ENCODE measurements around the gene HECTD4. TPM values are rescaled to one million over a fixed set of nuclear protein-coding genes. Genes with fewer than 3 reads are reported as not detected.

The HECTD4 gene
- total and polyA plus RNA-seq, 2 donors (not counting 1 experiment from before 2014, with no cell fraction given), result 46.4 to 92.2 TPM

DNA sequence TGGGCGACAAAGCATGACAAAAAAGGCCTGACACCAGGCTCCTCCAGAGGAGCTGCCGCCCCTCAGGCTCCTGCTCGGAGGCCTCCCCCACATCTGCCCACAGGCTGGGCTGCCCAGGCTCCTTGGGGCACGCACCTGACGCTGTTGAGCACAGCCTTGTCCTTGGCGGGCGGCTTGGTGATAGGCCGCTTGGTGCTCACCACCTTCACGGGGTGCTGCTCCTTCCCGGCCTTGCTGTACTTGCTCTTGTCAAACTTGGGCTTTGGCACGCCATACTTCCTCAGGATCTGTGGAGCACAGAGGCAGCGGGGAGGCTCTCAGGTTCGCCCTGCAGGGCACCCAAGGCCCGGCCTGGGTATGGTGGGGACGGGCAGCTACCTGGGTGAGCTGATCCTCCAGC is 203.4 kb downstream of the HECTD4 start:
- WGBS (ENCODE audit: insufficient coverage), result over 99% methylated on average over 15 of the region's 15 CpGs
- no peaks in the 10 kb centered on the region for H3K79me2 ChIP-seq (ENCODE audit: control insufficient read depth, insufficient read depth, low read length)
- Mint-ChIP-seq H3K9me3 (ENCODE audit: insufficient read depth) (no peaks in the 10 kb centered on the region), H3K4me1 (no peaks in the 10 kb centered on the region), H3K27me3 (no peaks in the 10 kb centered on the region), H3K27ac (no peak overlapping the region), H3K4me3 (no peak overlapping the region)
- CTCF ChIA-PET, result interaction anchor here (0.5 kb wide), 1 partner anchor 199 kb away, joined by 3 read pairs; no protein-coding TSS in a partner anchor
- no peak overlapping the region for H3K4me2 ChIP-seq (replicated peaks; ENCODE audit: low read depth, low read length, poor library complexity, severe bottlenecking)
- no peaks in the 10 kb centered on the region for H3K9me3 ChIP-seq (ENCODE audit: control extremely low read depth in 1 of 3, control insufficient read depth in 2 of 3, insufficient read depth in 1 of 3, low read length in 2 of 3)
- no peak for DNase-seq
- H4K20me1 ChIP-seq (ENCODE audit: control insufficient read depth, insufficient read depth, low read length, poor library complexity, severe bottlenecking), result no peaks in the 10 kb centered on the region
- no peak overlapping the region for H2AFZ ChIP-seq (ENCODE audit: insufficient read depth, low read depth, low read length, poor library complexity, severe bottlenecking)
- H3K27ac ChIP-seq (ENCODE audit: low read length in 2 of 2), result no peak overlapping the region
- no peaks in the 10 kb centered on the region for H3K4me1 ChIP-seq (ENCODE audit: control insufficient read depth in 2 of 2, insufficient read depth in 2 of 2, low read length in 2 of 2)
- peaks cover 19 to 72% of the 10 kb centered on the region in 2 experiments for H3K36me3 ChIP-seq (replicated peaks in 1 of 2; ENCODE audit: control extremely low read depth in 1 of 2, control insufficient read depth in 1 of 2, extremely low read depth in 1 of 2, insufficient read depth in 2 of 2, low read length in 1 of 2)
- POLR2A ChIA-PET, result no interaction called here
- H3K9ac ChIP-seq (ENCODE audit: low read length), result no peak overlapping the region
- intact Hi-C loops (cut with micrococcal nuclease), result no loop called here
- no peak overlapping the region for H3K4me3 ChIP-seq (ENCODE audit: control extremely low read depth in 1 of 5, extremely low read depth in 1 of 5, insufficient read depth in 1 of 5, low read depth in 2 of 5, low read length in 4 of 5)
- ATAC-seq (ENCODE audit: low read depth), result no peak
- TF ChIP-seq, protein P1, sequence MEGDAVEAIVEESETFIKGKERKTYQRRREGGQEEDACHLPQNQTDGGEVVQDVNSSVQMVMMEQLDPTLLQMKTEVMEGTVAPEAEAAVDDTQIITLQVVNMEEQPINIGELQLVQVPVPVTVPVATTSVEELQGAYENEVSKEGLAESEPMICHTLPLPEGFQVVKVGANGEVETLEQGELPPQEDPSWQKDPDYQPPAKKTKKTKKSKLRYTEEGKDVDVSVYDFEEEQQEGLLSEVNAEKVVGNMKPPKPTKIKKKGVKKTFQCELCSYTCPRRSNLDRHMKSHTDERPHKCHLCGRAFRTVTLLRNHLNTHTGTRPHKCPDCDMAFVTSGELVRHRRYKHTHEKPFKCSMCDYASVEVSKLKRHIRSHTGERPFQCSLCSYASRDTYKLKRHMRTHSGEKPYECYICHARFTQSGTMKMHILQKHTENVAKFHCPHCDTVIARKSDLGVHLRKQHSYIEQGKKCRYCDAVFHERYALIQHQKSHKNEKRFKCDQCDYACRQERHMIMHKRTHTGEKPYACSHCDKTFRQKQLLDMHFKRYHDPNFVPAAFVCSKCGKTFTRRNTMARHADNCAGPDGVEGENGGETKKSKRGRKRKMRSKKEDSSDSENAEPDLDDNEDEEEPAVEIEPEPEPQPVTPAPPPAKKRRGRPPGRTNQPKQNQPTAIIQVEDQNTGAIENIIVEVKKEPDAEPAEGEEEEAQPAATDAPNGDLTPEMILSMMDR (IDR thresholded peaks at IDR 0.05), result no peak
- TF ChIP-seq EZH2 (IDR thresholded peaks at IDR 0.05; ENCODE audit: borderline replicate concordance, insufficient read depth, low read depth, low read length, poor library complexity, severe bottlenecking), result no peak
- H3K27me3 ChIP-seq (replicated peaks in 1 of 4; ENCODE audit: control extremely low read depth in 1 of 4, control insufficient read depth in 3 of 4, insufficient read depth in 4 of 4, low read length in 3 of 4), result no peaks in the 10 kb centered on the region

DNA sequence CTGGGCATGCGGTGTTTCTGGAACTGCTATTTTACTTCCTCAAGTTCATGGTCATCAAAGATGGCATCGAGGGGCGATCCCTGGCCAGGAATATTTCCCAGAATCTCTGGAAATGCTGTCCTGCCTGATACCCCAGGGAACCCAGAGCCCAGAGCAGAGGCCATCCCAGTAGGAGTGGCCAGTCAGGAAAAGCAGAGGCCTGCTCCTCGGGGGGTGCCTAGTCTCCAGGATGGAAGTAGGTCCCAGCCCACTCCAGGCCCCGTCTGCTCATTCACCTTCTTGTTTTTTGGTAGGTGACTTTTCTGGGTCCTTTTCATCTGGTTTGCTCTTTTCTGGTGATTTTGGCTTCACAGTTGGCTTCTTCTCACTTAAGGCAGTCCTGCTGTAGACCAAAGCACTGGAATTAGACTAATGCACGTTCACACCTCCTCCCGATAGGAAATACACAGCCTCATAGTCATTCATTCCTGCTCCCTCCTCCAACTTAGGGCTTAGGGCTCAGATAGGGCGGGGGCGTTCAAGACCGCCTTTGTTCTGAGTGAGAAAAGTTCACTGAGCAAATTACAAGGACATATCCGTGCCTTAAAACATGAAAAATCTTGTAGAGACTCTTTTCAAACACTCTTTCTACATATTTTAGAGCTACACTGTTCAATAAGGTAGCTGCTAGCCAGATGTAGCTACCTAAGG is 205.8 kb downstream of the HECTD4 start:
- Mint-ChIP-seq H3K4me3 (no peak overlapping the region), H3K9me3 (ENCODE audit: insufficient read depth) (no peaks in the 10 kb centered on the region), H3K27me3 (no peaks in the 10 kb centered on the region), H3K27ac (no peak overlapping the region), H3K4me1 (no peaks in the 10 kb centered on the region)
- Histone ChIP-seq H4K20me1 (ENCODE audit: control insufficient read depth, insufficient read depth, low read length, poor library complexity, severe bottlenecking) (no peaks in the 10 kb centered on the region), H3K27me3 (replicated peaks in 1 of 4; ENCODE audit: control extremely low read depth in 1 of 4, control insufficient read depth in 3 of 4, insufficient read depth in 4 of 4, low read length in 3 of 4) (no peaks in the 10 kb centered on the region), H3K79me2 (ENCODE audit: control insufficient read depth, insufficient read depth, low read length) (no peaks in the 10 kb centered on the region), H3K36me3 (replicated peaks in 1 of 2; ENCODE audit: control extremely low read depth in 1 of 2, control insufficient read depth in 1 of 2, extremely low read depth in 1 of 2, insufficient read depth in 2 of 2, low read length in 1 of 2) (peaks cover 22 to 70% of the 10 kb centered on the region in 2 experiments), H3K4me2 (replicated peaks; ENCODE audit: low read depth, low read length, poor library complexity, severe bottlenecking) (no peak overlapping the region), H2AFZ (ENCODE audit: insufficient read depth, low read depth, low read length, poor library complexity, severe bottlenecking) (no peak overlapping the region), H3K4me3 (ENCODE audit: control extremely low read depth in 1 of 5, extremely low read depth in 1 of 5, insufficient read depth in 1 of 5, low read depth in 2 of 5, low read length in 4 of 5) (no peak overlapping the region), H3K9ac (ENCODE audit: low read length) (no peak overlapping the region), H3K9me3 (ENCODE audit: control extremely low read depth in 1 of 3, control insufficient read depth in 2 of 3, insufficient read depth in 1 of 3, low read length in 2 of 3) (no peaks in the 10 kb centered on the region), H3K4me1 (ENCODE audit: control insufficient read depth in 2 of 2, insufficient read depth in 2 of 2, low read length in 2 of 2) (no peaks in the 10 kb centered on the region), H3K27ac (ENCODE audit: low read length in 2 of 2) (no peak overlapping the region)
- DNase-seq (no peak), ATAC-seq (ENCODE audit: low read depth) (no peak)
- TF ChIP-seq, protein P1 (IDR thresholded peaks at IDR 0.05), result no peak
- no peak for TF ChIP-seq EZH2 (IDR thresholded peaks at IDR 0.05; ENCODE audit: borderline replicate concordance, insufficient read depth, low read depth, low read length, poor library complexity, severe bottlenecking)
- intact Hi-C loops (cut with micrococcal nuclease), result no loop called here
- ChIA-PET POLR2A (no interaction called here), CTCF (interaction anchor here (0.7 kb wide), 1 partner anchor 505 kb away, joined by 3 read pairs; no protein-coding TSS in a partner anchor)
- 98% methylated on average over 6 of the region's 11 CpGs for WGBS (ENCODE audit: insufficient coverage)

Data from B cell (primary cell).